Ovary (tissue), 10 donors: ENCODE data around the gene NOTO. TPM values are rescaled to one million over a fixed set of nuclear protein-coding genes. Genes with fewer than 3 reads are reported as not detected.
A peak's percentile ranks its signal among the peaks of the same experiment; 100 is the strongest.

Experiments used
- DNase-seq, 5 donors: peaks; one replicate each; pipeline ENCODE4 v3.0.0-alpha.2; 2019 to 2020
- H3K27ac ChIP-seq, 2 donors: fragments of 200-600 bp; one replicate each; pipeline versions ENCODE4 v1.5.1 to v1.8.0; 2019 to 2022
- H3K27me3 ChIP-seq: fragments of 200-600 bp; one replicate; pipeline ENCODE4 v1.8.0; 2022
- H3K36me3 ChIP-seq: fragments of 200-600 bp; sonication (generic); one replicate; pipeline ENCODE4 v1.5.1; 2019
- H3K4me1 ChIP-seq: one replicate; pipeline ENCODE4 v1.8.1; 2013; ENCODE audit warnings: mild to moderate bottlenecking, moderate library complexity; ENCODE audit not compliant: insufficient read depth
- H3K4me3 ChIP-seq: fragments of 200-600 bp; sonication (generic); one replicate; pipeline ENCODE4 v1.5.1; 2017
- H3K9me3 ChIP-seq, 2 donors: fragments of 200-600 bp in 1 of 2; sonication (generic) in 1 of 2; one replicate each; pipeline versions ENCODE4 v1.5.1 to v1.8.1; 2013 to 2019; ENCODE audit warnings: mild to moderate bottlenecking in 1 of 2, moderate library complexity in 1 of 2
- CTCF ChIP-seq, 3 donors: fragments of 450-650 bp in 2 of 3; fragments of 200-600 bp in 1 of 3; IDR thresholded peaks; one replicate each; pipeline versions ENCODE4 v1.5.1 to v1.8.0; 2016 to 2022; ENCODE audit warnings: antibody characterized with exemption in 3 of 3, mild to moderate bottlenecking in 1 of 3
- EP300 ChIP-seq: sonication (generic); formaldehyde crosslinking; IDR thresholded peaks from one replicate; pipeline ENCODE4 v1.6.1; 2017; ENCODE audit warnings: antibody characterized with exemption
- POLR2A ChIP-seq: fragments of 450-650 bp; IDR thresholded peaks from one replicate; pipeline ENCODE4 v1.6.1; 2017; ENCODE audit warnings: antibody characterized with exemption, mild to moderate bottlenecking, moderate library complexity
- WGBS, 3 donors: extraction: QIAGEN DNeasy Blood & Tissue Kit in 1 of 3; methylation state at CpG; one replicate each; pipeline versions ENCODE4 v1.1.5 to v1.1.7; 2013 to 2017; 5-methylcytosine and 5-hydroxymethylcytosine counted together
- intact Hi-C, 4 donors: fragments of 100-400 bp; cut with DNase I; formaldehyde crosslinking; loops; one replicate each; pipeline versions ENCODE4 v1.11.0 to v1.15.1; 2022 to 2023
- long read RNA-seq, 3 donors: library from polyadenylated mRNA in 2 of 3; unstranded in 2 of 3; transcript quantifications; one replicate each; pipeline ENCODE4 v2.0.0 and lab custom pipeline, GENCODE V29; 2021 to 2026
- polyA plus RNA-seq, 2 donors: library from polyadenylated mRNA; stranded (reverse); fragments of 200-250 nt in 1 of 2; fragments of 350-450 nt in 1 of 2; fragmentation: Illumina TruSeq in 1 of 2; extraction: RNeasy Lipid Tissue Mini Kit (QIAGEN cat#74804) in 1 of 2; gene quantifications; one replicate each; pipeline ENCODE4 v1.2.3, GENCODE V29; 2013 to 2014
- total RNA-seq, 7 donors: library from RNA; depleted of rRNA in 2 of 7; stranded (reverse); fragments of >200 nt in 2 of 7; fragmentation: NEBNext Ultra II Directional in 3 of 7; extraction: Animal tissue kit (Norgen Biotek cat#: 25700) in 3 of 7; gene quantifications; one replicate each; pipeline versions ENCODE4 v1.1.0 to v1.2.4, GENCODE V29; 2016 to 2023
- donor health status: DM: no; HTN: no; CAD: no; lungs with moderate emphysema.
- donor health status: DM: no; HTN: no; CAD: no.
- donor health status: Bipolar disorder and iron deficiency.
- donor health status: DM: yes; HTN: yes; CAD: no.
- donor health status: DM: no; HTN: no; CAD: no.
- donor health status: DM: yes; HTN: yes; CAD: no.

The NOTO gene
- total RNA-seq = not detected
- polyA plus RNA-seq = not detected
- long read RNA-seq, donor 1 = 0 reads
- long read RNA-seq, donor 2 = 0 reads
- long read RNA-seq, donor 3 = 0 reads

GRCh38 chr2:73202156-73203054 is at the start of gene NOTO:
TSS of gene NOTO (plus strand) at chr2:73202574. CDS start at chr2:73202667, 93 bp downstream.
- Histone ChIP-seq H3K4me3 (peak within 1 kb of the TSS; percentile 16), H3K9me3 (no peaks in the 10 kb centered on the region), H3K27me3 (peaks cover 8% of the 10 kb centered on the region), H3K4me1 (peaks cover 2% of the 10 kb centered on the region), H3K27ac (no peak within 1 kb of the TSS), H3K36me3 (no peaks in the 10 kb centered on the region)
- TF ChIP-seq CTCF (IDR thresholded peaks at IDR 0.05) (no peak), EP300 (no peak), POLR2A (no peak)
- intact Hi-C loops = no loop called here
- 1 to 3% (median 2%) methylated on average over 48 to 87 of the region's 87 CpGs for WGBS, 3 donors
- peak in 1 of 5 donors; percentile 43 for DNase-seq

- 3 to 8% (median 5%) methylated on average over 24 of the region's 24 CpGs for WGBS, 3 donors
- H3K4me3 ChIP-seq = no peak overlapping the region
- H3K27ac ChIP-seq = no peak overlapping the region
- intact Hi-C loops = loop anchor here in 2 of 4 donors (2.0 to 10.0 kb wide), 3 partner anchors 62 to 264 kb away; no protein-coding TSS in a partner anchor
- H3K27me3 ChIP-seq = no peaks in the 10 kb centered on the region
- H3K9me3 ChIP-seq = no peaks in the 10 kb centered on the region
- DNase-seq = peak in 4 of 5 donors; percentile 32 to 67 (median 50)
- no peaks in the 10 kb centered on the region for H3K4me1 ChIP-seq
- TF ChIP-seq POLR2A (no peak), CTCF (IDR thresholded peaks at IDR 0.05) (no peak), EP300 (no peak)
- no peaks in the 10 kb centered on the region for H3K36me3 ChIP-seq
Measured at GRCh38 chr2:73156539-73157124, 45.7 kb upstream of the NOTO start.

GRCh38 chr2:73162856-73163391 is 39.5 kb upstream of the NOTO start:
- intact Hi-C loops = loop anchor here (5.0 to 10.0 kb wide), 4 partner anchors 76 to 271 kb away; no protein-coding TSS in a partner anchor
- Histone ChIP-seq H3K4me3 (no peak overlapping the region), H3K9me3 (no peaks in the 10 kb centered on the region), H3K27ac (no peak overlapping the region), H3K27me3 (no peaks in the 10 kb centered on the region), H3K4me1 (no peaks in the 10 kb centered on the region), H3K36me3 (no peaks in the 10 kb centered on the region)
- 37 to 39% (median 38%) methylated on average over 13 to 14 of the region's 14 CpGs for WGBS, 3 donors
- TF ChIP-seq CTCF (IDR thresholded peaks at IDR 0.05) (no peak), EP300 (no peak), POLR2A (no peak)
- DNase-seq = no peak
